CD4-positive, alpha-beta T cell treated with Interleukin-15 for 1 hour (primary cell): ENCODE results near the gene MSRB1.
A peak's percentile ranks its signal among the peaks of the same experiment; 100 is the strongest.
"Not testable (repeated sequence)": the region's sequence is repeated elsewhere in the genome, so short reads cannot be mapped to it uniquely, and the experiment has no call there.

ENCODE experiments used
- DNase-seq: peaks from one replicate; pipeline ENCODE4 v3.0.0-alpha.2; 2020

Gene MSRB1

GRCh38 chr16:1960665-1961630 is 17.9 kb upstream of the MSRB1 start:
- no peak for DNase-seq

GRCh38 chr16:1959269-1960039 is 16.5 kb upstream of the MSRB1 start, which contains the start of gene NDUFB10:
NDUFB10 (plus strand) TSS chr16:1959538; CDS start chr16:1959625, 87 bp downstream.
- peak; percentile 88 for DNase-seq

GRCh38 chr16:1958715-1959268 is 15.8 kb upstream of the MSRB1 start:
- DNase-seq = no peak

- not testable (repeated sequence) for DNase-seq
Measured at GRCh38 chr16:1958143-1958491, 15.1 kb upstream of the MSRB1 start.

GRCh38 chr16:1957434-1958142 is 14.6 kb upstream of the MSRB1 start:
- DNase-seq = not testable (repeated sequence)

- DNase-seq = no peak
Measured at GRCh38 chr16:1953734-1954133, 10.7 kb upstream of the MSRB1 start.

GRCh38 chr16:1950559-1950958 is 7.6 kb upstream of the MSRB1 start:
- DNase-seq = no peak

GRCh38 chr16:1950047-1950446 is 7.0 kb upstream of the MSRB1 start:
- no peak for DNase-seq

GRCh38 chr16:1949507-1949906 is 6.5 kb upstream of the MSRB1 start:
- DNase-seq = no peak

- no peak for DNase-seq
Measured at GRCh38 chr16:1947369-1947670, 4.3 kb upstream of the MSRB1 start.

GRCh38 chr16:1946495-1947368 is 3.7 kb upstream of the MSRB1 start:
- no peak for DNase-seq

- DNase-seq = no peak
Measured at GRCh38 chr16:1945559-1946391, 2.8 kb upstream of the MSRB1 start.

- DNase-seq = no peak
Measured at GRCh38 chr16:1944612-1945199, 1.7 kb upstream of the MSRB1 start.

- DNase-seq = peak; percentile 55
Measured at GRCh38 chr16:1942047-1942809, 771 bp downstream of the MSRB1 start.

- no peak for DNase-seq
Measured at GRCh38 chr16:1941162-1942046, 1.6 kb downstream of the MSRB1 start.

GRCh38 chr16:1940273-1941161 is 2.5 kb downstream of the MSRB1 start:
- no peak for DNase-seq

GRCh38 chr16:1939833-1940232 is 3.2 kb downstream of the MSRB1 start:
- not testable (repeated sequence) for DNase-seq

GRCh38 chr16:1938910-1939309 is 4.1 kb downstream of the MSRB1 start:
- no peak for DNase-seq
